Peyer's patch (tissue), 4 donors: ENCODE results near the gene MAP3K5. TPM values are rescaled to one million over a fixed set of nuclear protein-coding genes. Genes with fewer than 3 reads are reported as not detected.
"Not testable (repeated sequence)": the region's sequence is repeated elsewhere in the genome, so short reads cannot be mapped to it uniquely, and the experiment has no call there.

Experiments
- DNase-seq, 3 donors: peaks; one replicate each; pipeline ENCODE4 v3.0.0-alpha.2; 2017 to 2019
- H3K27ac ChIP-seq, 4 donors: fragments of 200-600 bp; sonication (generic); one replicate each; pipeline ENCODE4 v1.5.1; 2016 to 2019
- H3K27me3 ChIP-seq, 2 donors: fragments of 200-600 bp; sonication (generic); one replicate each; pipeline ENCODE4 v1.5.1; 2019
- H3K36me3 ChIP-seq, 3 donors: fragments of 200-600 bp; sonication (generic); one replicate each; pipeline ENCODE4 v1.5.1; 2016 to 2019
- H3K4me1 ChIP-seq, 4 donors: fragments of 200-600 bp; sonication (generic); one replicate each; pipeline ENCODE4 v1.5.1; 2016 to 2019
- H3K4me3 ChIP-seq, 4 donors: fragments of 200-600 bp; sonication (generic); 1 replicate in 3 of 4; 2 replicates in 1 of 4; pipeline ENCODE4 v1.5.1; 2016 to 2019; ENCODE audit warnings: mild to moderate bottlenecking in 1 of 4
- H3K9me3 ChIP-seq, 4 donors: fragments of 200-600 bp; sonication (generic); one replicate each; pipeline ENCODE4 v1.5.1; 2016 to 2019; ENCODE audit warnings: mild to moderate bottlenecking in 1 of 4
- POLR2A ChIP-seq, 2 donors: fragments of 450-650 bp; IDR thresholded peaks; one replicate each; pipeline ENCODE4 v1.5.1; 2017; ENCODE audit warnings: antibody characterized with exemption in 2 of 2, mild to moderate bottlenecking in 2 of 2, moderate library complexity in 2 of 2
- total RNA-seq, 4 donors: library from RNA; depleted of rRNA; stranded (reverse); fragments of >200 nt; gene quantifications; one replicate each; pipeline ENCODE4 v1.1.0, GENCODE V29; 2016
- TF ChIP-seq, protein P1 (sequence below), 6 experiments: fragments of 450-650 bp in 4 of 6; fragments of 200-600 bp in 2 of 6; sonication (generic) in 1 of 6; IDR thresholded peaks; one replicate each; pipeline ENCODE4 v1.5.1; 2017 to 2019; ENCODE audit warnings: antibody characterized with exemption in 6 of 6, mild to moderate bottlenecking in 3 of 6, moderate library complexity in 1 of 6

Gene MAP3K5
- total RNA-seq, 4 donors from 2014 or later = 14.2 to 46.2 (median 23.2) TPM

- Histone ChIP-seq H3K27me3 (no peaks in the 10 kb centered on the region), H3K36me3 (peaks cover 0 to 54% (median 0%) of the 10 kb centered on the region in 3 donors), H3K4me3 (no peak overlapping the region), H3K9me3 (no peaks in the 10 kb centered on the region), H3K27ac (no peak overlapping the region), H3K4me1 (peaks cover 0 to 8% (median 0%) of the 10 kb centered on the region in 4 donors)
- TF ChIP-seq POLR2A (IDR thresholded peaks at IDR 0.05) = no peak
- TF ChIP-seq, protein P1, sequence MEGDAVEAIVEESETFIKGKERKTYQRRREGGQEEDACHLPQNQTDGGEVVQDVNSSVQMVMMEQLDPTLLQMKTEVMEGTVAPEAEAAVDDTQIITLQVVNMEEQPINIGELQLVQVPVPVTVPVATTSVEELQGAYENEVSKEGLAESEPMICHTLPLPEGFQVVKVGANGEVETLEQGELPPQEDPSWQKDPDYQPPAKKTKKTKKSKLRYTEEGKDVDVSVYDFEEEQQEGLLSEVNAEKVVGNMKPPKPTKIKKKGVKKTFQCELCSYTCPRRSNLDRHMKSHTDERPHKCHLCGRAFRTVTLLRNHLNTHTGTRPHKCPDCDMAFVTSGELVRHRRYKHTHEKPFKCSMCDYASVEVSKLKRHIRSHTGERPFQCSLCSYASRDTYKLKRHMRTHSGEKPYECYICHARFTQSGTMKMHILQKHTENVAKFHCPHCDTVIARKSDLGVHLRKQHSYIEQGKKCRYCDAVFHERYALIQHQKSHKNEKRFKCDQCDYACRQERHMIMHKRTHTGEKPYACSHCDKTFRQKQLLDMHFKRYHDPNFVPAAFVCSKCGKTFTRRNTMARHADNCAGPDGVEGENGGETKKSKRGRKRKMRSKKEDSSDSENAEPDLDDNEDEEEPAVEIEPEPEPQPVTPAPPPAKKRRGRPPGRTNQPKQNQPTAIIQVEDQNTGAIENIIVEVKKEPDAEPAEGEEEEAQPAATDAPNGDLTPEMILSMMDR (IDR thresholded peaks at IDR 0.05) = no peak
- no peak for DNase-seq
Measured at GRCh38 chr6:136591617-136592016, 200.7 kb downstream of the MAP3K5 start.

- H3K4me1 ChIP-seq, H3K27me3 ChIP-seq, H3K9me3 ChIP-seq, H3K4me3 ChIP-seq, H3K27ac ChIP-seq, DNase-seq: not testable (repeated sequence)
- peaks cover 0 to 50% (median 0%) of the 10 kb centered on the region in 3 donors for H3K36me3 ChIP-seq
Measured at GRCh38 chr6:136590846-136591245, 201.4 kb downstream of the MAP3K5 start.

GRCh38 chr6:136587527-136587926 lies 204.8 kb downstream of the MAP3K5 start:
- no peak for TF ChIP-seq POLR2A (IDR thresholded peaks at IDR 0.05)
- TF ChIP-seq, protein P1 (IDR thresholded peaks at IDR 0.05) = no peak
- Histone ChIP-seq H3K9me3 (no peaks in the 10 kb centered on the region), H3K4me3 (no peak overlapping the region), H3K4me1 (no peaks in the 10 kb centered on the region), H3K27ac (peak overlapping the region in 1 of 4 donors; percentile 21), H3K36me3 (peaks cover 0 to 45% (median 0%) of the 10 kb centered on the region in 3 donors), H3K27me3 (no peaks in the 10 kb centered on the region)
- no peak for DNase-seq

DNA sequence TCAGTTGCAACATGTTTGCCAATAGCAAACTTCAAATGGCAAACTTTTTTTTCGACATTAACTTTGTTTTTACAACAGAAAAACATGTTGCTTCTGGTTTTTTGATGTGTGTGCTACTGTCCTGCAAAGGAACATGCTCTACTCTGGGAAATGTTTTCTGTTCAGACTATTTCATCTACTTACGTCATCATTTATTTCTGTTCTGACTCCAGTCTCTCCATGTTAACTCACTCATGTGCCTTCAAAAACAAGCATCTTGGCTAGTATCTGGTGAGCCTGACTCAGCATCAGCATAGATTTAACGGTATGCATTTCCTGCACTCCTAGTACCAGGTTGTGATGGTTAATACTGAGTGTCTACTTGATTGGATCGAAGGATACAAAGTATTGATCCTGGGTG lies 206.0 kb downstream of the MAP3K5 start:
- no peak for DNase-seq
- H3K36me3 ChIP-seq = peaks cover 0 to 39% (median 0%) of the 10 kb centered on the region in 3 donors
- peak overlapping the region in 2 of 4 donors; percentile 48 to 75 for H3K27ac ChIP-seq
- H3K4me3 ChIP-seq = no peak overlapping the region
- no peaks in the 10 kb centered on the region for H3K27me3 ChIP-seq
- TF ChIP-seq, protein P1 (IDR thresholded peaks at IDR 0.05) = no peak
- no peak for TF ChIP-seq POLR2A (IDR thresholded peaks at IDR 0.05)
- H3K4me1 ChIP-seq = no peaks in the 10 kb centered on the region
- no peaks in the 10 kb centered on the region for H3K9me3 ChIP-seq

- H3K4me1 ChIP-seq, DNase-seq, H3K27me3 ChIP-seq, H3K4me3 ChIP-seq, H3K9me3 ChIP-seq: not testable (repeated sequence)
- Histone ChIP-seq H3K27ac (peak overlapping the region in 1 of 4 donors; percentile 49), H3K36me3 (peaks cover 0 to 39% (median 0%) of the 10 kb centered on the region in 3 donors)
Measured at GRCh38 chr6:136585523-136585922, 206.8 kb downstream of the MAP3K5 start.

DNA sequence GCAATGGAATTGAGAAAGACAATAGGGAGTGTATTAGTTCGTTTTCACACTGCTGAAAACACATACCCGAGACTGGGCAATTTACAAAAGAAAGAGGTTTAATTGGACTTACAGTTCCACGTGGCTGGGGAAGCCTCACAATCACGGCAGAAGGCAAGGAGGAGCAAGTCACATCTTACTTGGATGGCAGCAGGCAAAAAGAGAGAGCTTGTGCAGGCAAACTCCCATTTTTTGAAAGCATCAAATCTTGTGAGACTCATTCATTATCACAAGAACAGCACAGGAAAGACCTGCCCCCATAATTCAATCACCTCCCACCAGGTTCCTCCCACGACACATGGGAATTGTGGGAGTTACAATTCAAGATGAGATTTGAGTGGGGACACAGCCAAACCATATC lies 208.0 kb downstream of the MAP3K5 start:
- not testable (repeated sequence) for H3K9me3 ChIP-seq, DNase-seq, H3K4me3 ChIP-seq, H3K4me1 ChIP-seq, H3K27me3 ChIP-seq
- Histone ChIP-seq H3K36me3 (peaks cover 0 to 42% (median 0%) of the 10 kb centered on the region in 3 donors), H3K27ac (peak overlapping the region in 2 of 4 donors; percentile 50 to 66)

DNA sequence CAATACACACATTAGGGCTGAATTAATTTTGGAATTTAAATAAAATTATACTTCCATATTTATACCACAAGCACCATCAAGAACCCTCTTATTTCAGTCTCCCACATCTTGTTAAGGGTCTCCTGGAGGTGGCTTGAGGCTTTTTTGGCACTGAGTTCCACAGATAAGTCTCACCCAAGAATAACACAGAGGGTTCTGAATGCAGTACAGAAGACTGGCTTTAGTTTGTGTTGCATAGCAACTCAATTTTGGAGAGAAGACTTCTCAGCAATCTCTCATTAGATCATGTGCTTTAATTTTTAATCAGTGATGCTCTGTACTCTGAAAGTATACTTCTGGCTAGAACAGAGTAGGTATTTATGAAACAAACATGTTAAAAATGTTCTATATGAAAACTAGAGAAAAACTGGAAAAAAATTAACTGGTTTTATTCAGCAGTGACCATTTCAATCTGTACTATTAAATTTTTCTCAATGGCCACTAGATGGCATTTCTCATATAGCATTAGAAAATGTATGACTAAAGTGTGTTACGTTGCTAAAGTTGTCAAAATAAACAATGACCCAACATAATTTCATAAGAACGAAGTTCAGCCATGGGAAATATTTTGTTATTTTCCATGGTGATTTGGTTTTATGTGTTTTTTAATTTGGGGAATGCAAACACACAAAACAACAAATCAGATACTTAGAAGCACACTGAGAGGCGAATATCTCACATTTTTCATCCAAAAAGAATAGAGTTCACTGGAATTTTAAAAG lies 209.4 kb downstream of the MAP3K5 start:
- Histone ChIP-seq H3K27ac (peak overlapping the region in 2 of 4 donors; percentile 18 to 66), H3K27me3 (no peaks in the 10 kb centered on the region), H3K4me1 (no peaks in the 10 kb centered on the region), H3K4me3 (no peak overlapping the region), H3K36me3 (peaks cover 0 to 42% (median 0%) of the 10 kb centered on the region in 3 donors), H3K9me3 (no peaks in the 10 kb centered on the region)
- no peak for DNase-seq
- no peak for TF ChIP-seq POLR2A (IDR thresholded peaks at IDR 0.05)
- TF ChIP-seq, protein P1 (IDR thresholded peaks at IDR 0.05) = peak; percentile 25 to 73 (median 66)
